ENCODE data around the gene MRPL22. TPM values are rescaled to one million over a fixed set of nuclear protein-coding genes. Genes with fewer than 3 reads are reported as not detected.
A peak's percentile ranks its signal among the peaks of the same experiment; 100 is the strongest.

MRPL22 gene
- total and polyA plus RNA-seq, 2 of the 13 experiments (the other 11 are each of a cell fraction or from before 2014, with no cell fraction given) = 66.8 to 84.8 TPM

DNA sequence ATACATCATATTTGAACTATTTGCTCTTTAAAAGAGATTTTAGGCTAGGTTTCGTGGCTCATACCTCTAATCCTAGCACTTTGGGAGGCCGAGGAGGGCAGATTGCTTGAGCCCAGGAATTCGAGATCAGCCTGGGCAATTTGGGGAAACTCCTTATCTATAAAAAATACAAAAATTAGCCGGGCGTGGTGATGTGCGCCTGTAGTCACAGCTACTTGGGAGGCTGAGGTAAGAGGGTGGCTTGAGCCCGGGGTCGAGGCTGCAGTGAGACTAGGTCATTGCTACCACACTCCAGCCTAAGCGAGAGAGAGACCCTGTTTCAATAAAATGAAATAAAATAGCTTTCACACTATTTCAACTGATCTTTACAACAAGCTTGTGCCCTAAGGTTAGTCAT lies 500 bp upstream of the MRPL22 start (continued):
- TF ChIP-seq, protein P1, sequence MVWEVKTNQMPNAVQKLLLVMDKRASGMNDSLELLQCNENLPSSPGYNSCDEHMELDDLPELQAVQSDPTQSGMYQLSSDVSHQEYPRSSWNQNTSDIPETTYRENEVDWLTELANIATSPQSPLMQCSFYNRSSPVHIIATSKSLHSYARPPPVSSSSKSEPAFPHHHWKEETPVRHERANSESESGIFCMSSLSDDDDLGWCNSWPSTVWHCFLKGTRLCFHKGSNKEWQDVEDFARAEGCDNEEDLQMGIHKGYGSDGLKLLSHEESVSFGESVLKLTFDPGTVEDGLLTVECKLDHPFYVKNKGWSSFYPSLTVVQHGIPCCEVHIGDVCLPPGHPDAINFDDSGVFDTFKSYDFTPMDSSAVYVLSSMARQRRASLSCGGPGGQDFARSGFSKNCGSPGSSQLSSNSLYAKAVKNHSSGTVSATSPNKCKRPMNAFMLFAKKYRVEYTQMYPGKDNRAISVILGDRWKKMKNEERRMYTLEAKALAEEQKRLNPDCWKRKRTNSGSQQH (CRISPR knock-in tag; IDR thresholded peaks at IDR 0.05; ENCODE audit: low read depth) = no peak
- no peak for TF ChIP-seq CAMTA2 (CRISPR knock-in tag; IDR thresholded peaks at IDR 0.05; ENCODE audit: borderline replicate concordance)
- TF ChIP-seq ZNF101 (CRISPR knock-in tag; IDR thresholded peaks at IDR 0.05; ENCODE audit: borderline replicate concordance, low read depth) = no peak
- no peak for TF ChIP-seq ZNF775 (CRISPR knock-in tag; IDR thresholded peaks at IDR 0.05; ENCODE audit: borderline replicate concordance)
- no peak for TF ChIP-seq CHCHD3 (CRISPR knock-in tag; IDR thresholded peaks at IDR 0.05)
- TF ChIP-seq, protein P2, sequence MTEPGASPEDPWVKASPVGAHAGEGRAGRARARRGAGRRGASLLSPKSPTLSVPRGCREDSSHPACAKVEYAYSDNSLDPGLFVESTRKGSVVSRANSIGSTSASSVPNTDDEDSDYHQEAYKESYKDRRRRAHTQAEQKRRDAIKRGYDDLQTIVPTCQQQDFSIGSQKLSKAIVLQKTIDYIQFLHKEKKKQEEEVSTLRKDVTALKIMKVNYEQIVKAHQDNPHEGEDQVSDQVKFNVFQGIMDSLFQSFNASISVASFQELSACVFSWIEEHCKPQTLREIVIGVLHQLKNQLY (CRISPR knock-in tag; IDR thresholded peaks at IDR 0.05) = no peak
- TF ChIP-seq KDM6A (CRISPR knock-in tag; IDR thresholded peaks at IDR 0.05; ENCODE audit: low read depth) = no peak
- TF ChIP-seq, protein P3, sequence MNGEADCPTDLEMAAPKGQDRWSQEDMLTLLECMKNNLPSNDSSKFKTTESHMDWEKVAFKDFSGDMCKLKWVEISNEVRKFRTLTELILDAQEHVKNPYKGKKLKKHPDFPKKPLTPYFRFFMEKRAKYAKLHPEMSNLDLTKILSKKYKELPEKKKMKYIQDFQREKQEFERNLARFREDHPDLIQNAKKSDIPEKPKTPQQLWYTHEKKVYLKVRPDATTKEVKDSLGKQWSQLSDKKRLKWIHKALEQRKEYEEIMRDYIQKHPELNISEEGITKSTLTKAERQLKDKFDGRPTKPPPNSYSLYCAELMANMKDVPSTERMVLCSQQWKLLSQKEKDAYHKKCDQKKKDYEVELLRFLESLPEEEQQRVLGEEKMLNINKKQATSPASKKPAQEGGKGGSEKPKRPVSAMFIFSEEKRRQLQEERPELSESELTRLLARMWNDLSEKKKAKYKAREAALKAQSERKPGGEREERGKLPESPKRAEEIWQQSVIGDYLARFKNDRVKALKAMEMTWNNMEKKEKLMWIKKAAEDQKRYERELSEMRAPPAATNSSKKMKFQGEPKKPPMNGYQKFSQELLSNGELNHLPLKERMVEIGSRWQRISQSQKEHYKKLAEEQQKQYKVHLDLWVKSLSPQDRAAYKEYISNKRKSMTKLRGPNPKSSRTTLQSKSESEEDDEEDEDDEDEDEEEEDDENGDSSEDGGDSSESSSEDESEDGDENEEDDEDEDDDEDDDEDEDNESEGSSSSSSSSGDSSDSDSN (CRISPR knock-in tag; IDR thresholded peaks at IDR 0.05) = no peak
- no peak for TF ChIP-seq ZNF790 (CRISPR knock-in tag; IDR thresholded peaks at IDR 0.05; ENCODE audit: borderline replicate concordance)
- TF ChIP-seq, protein P4, sequence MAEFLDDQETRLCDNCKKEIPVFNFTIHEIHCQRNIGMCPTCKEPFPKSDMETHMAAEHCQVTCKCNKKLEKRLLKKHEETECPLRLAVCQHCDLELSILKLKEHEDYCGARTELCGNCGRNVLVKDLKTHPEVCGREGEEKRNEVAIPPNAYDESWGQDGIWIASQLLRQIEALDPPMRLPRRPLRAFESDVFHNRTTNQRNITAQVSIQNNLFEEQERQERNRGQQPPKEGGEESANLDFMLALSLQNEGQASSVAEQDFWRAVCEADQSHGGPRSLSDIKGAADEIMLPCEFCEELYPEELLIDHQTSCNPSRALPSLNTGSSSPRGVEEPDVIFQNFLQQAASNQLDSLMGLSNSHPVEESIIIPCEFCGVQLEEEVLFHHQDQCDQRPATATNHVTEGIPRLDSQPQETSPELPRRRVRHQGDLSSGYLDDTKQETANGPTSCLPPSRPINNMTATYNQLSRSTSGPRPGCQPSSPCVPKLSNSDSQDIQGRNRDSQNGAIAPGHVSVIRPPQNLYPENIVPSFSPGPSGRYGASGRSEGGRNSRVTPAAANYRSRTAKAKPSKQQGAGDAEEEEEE (CRISPR knock-in tag; IDR thresholded peaks at IDR 0.05; ENCODE audit: borderline replicate concordance) = no peak
- no peak for TF ChIP-seq ZNF550 (CRISPR knock-in tag; IDR thresholded peaks at IDR 0.05; ENCODE audit: borderline replicate concordance)
- TF ChIP-seq, protein P5, sequence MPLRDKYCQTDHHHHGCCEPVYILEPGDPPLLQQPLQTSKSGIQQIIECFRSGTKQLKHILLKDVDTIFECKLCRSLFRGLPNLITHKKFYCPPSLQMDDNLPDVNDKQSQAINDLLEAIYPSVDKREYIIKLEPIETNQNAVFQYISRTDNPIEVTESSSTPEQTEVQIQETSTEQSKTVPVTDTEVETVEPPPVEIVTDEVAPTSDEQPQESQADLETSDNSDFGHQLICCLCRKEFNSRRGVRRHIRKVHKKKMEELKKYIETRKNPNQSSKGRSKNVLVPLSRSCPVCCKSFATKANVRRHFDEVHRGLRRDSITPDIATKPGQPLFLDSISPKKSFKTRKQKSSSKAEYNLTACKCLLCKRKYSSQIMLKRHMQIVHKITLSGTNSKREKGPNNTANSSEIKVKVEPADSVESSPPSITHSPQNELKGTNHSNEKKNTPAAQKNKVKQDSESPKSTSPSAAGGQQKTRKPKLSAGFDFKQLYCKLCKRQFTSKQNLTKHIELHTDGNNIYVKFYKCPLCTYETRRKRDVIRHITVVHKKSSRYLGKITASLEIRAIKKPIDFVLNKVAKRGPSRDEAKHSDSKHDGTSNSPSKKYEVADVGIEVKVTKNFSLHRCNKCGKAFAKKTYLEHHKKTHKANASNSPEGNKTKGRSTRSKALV (CRISPR knock-in tag; IDR thresholded peaks at IDR 0.05) = no peak
- TF ChIP-seq SIN3A (IDR thresholded peaks at IDR 0.05; ENCODE audit: borderline replicate concordance, low read depth, low read length) = 0 out of 2 replicates have a peak, but pooled peaks have one; percentile 7
- no peak for TF ChIP-seq RNF2 (conservative IDR thresholded peaks at IDR 0.05; ENCODE audit: low read depth)
- TF ChIP-seq SOX13 (IDR thresholded peaks at IDR 0.05) = 0 out of 2 replicates have a peak, but pooled peaks have one; percentile 6
- TF ChIP-seq SOX13 (CRISPR knock-in tag; conservative IDR thresholded peaks at IDR 0.05 in 1 of 2, IDR thresholded peaks at IDR 0.05 in 1 of 2) = no peak
- TF ChIP-seq MEIS1 (CRISPR knock-in tag; IDR thresholded peaks at IDR 0.05; ENCODE audit: borderline replicate concordance) = no peak
- TF ChIP-seq, protein P6, sequence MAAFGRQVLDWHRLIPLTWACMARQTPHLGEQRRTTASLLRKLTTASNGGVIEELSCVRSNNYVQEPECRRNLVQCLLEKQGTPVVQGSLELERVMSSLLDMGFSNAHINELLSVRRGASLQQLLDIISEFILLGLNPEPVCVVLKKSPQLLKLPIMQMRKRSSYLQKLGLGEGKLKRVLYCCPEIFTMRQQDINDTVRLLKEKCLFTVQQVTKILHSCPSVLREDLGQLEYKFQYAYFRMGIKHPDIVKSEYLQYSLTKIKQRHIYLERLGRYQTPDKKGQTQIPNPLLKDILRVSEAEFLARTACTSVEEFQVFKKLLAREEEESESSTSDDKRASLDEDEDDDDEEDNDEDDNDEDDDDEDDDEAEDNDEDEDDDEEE (CRISPR knock-in tag; IDR thresholded peaks at IDR 0.05) = no peak
